ENCODE data around the gene SREBF1. TPM values are rescaled to one million over a fixed set of nuclear protein-coding genes. Genes with fewer than 3 reads are reported as not detected.
A peak's percentile ranks its signal among the peaks of the same experiment; 100 is the strongest.

SREBF1 gene
- 10 to 100 TPM; 39.8 to 58.2 (median 45.8) TPM for polyA plus RNA-seq (ENCODE audit: insufficient read length in 3 of 3)
- long read RNA-seq, donor 1, partial matches to known transcripts = 0 of 2 reads
- long read RNA-seq, donor 1, other reads (novel, unspliced or antisense) = 0 of 2 reads
- long read RNA-seq, donor 2 = 0 reads
- long read RNA-seq, donor 3, full-length matches to known transcripts = 2 of 12 reads
- long read RNA-seq, donor 3, partial matches to known transcripts = 10 of 12 reads
- long read RNA-seq, donor 3, other reads (novel, unspliced or antisense) = 0 of 12 reads
- long read RNA-seq, donor 4, full-length matches to known transcripts = 2 of 66 reads
- long read RNA-seq, donor 4, partial matches to known transcripts = 57 of 66 reads
- long read RNA-seq, donor 4, other reads (novel, unspliced or antisense) = 7 of 66 reads
- long read RNA-seq, donor 5 = 0 reads
- long read RNA-seq, donor 6, partial matches to known transcripts = 97 of 100 reads
- long read RNA-seq, donor 6, other reads (novel, unspliced or antisense) = 0 of 100 reads
- long read RNA-seq, donor 7, partial matches to known transcripts = 11 of 15 reads
- long read RNA-seq, donor 7, other reads (novel, unspliced or antisense) = 0 of 15 reads
- long read RNA-seq, donor 8 = 0 reads
- long read RNA-seq, donor 9, partial matches to known transcripts = 0 of 1 reads
- long read RNA-seq, donor 9, other reads (novel, unspliced or antisense) = 0 of 1 reads
- long read RNA-seq, donor 10, partial matches to known transcripts = 10 of 16 reads
- long read RNA-seq, donor 10, other reads (novel, unspliced or antisense) = 0 of 16 reads
- long read RNA-seq, donor 11, partial matches to known transcripts = 5 of 8 reads
- long read RNA-seq, donor 11, other reads (novel, unspliced or antisense) = 0 of 8 reads
- long read RNA-seq, donor 12, full-length matches to known transcripts = 2 of 2 reads
- long read RNA-seq, donor 12, partial matches to known transcripts = 0 of 2 reads
- long read RNA-seq, donor 12, other reads (novel, unspliced or antisense) = 0 of 2 reads
- long read RNA-seq, donor 13 = 0 reads
- long read RNA-seq, donor 14 = 0 reads
- long read RNA-seq, donor 15, full-length matches to known transcripts = 1 of 1 reads
- long read RNA-seq, donor 15, partial matches to known transcripts = 0 of 1 reads
- long read RNA-seq, donor 15, other reads (novel, unspliced or antisense) = 0 of 1 reads
- long read RNA-seq, donor 16, full-length matches to known transcripts = 7 of 29 reads
- long read RNA-seq, donor 16, partial matches to known transcripts = 22 of 29 reads
- long read RNA-seq, donor 16, other reads (novel, unspliced or antisense) = 0 of 29 reads

DNA sequence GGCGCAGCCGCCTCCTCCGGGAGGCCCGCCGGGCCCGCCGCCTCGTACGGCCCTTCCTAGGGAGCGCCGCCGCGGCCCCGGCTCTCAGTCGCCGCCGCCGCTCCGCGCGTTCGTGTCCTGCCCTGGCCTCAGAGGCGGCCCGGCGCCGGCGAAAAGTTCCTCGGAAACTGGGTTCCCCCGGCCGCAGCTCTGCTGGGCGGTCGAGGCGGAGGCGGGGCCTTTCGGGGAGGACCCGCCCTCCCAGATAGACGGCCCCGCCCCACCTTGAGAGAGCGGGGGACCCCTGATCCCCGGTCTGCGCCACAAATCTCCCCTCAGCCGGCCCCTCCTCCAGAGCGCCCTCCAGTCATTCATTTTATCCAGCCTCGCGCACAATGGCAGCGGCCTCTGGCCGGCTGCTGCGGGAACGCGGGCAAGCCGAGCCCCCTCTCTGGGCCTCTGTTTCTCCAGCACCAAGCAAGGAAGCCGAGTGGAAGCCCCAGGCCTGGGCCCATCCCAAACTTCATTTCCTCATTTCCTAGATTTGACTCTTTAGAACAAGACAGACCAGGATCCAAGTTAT lies at the start of gene SREBF1:
Gene SREBF1 (minus strand): TSS at position 169 of the 562 bp plus-strand sequence. CDS start 169 bp downstream, outside the sequence.
- DNase-seq (ENCODE audit: extremely low read depth in 1 of 11, low read depth in 9 of 11, low spot score in 4 of 11) = no peak

DNA sequence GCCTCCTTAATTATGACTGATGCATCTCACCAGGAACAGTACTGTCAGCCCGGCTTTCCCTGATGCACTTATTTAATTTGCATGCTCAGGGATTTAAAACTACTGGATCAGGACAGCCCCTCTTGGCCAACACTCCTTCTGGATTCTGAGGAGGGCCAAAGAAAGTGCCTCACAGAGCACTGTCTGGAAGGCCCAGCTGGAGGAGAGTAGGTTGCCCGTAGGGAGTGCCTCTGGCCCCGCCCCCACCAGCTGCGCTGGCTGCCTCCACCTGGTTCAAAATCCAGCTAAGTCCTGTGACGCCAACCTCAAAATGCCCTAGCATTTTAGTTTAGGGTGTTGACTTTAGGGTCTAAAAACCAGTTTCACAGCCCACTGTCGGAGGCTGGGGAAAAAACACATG lies 49.4 kb upstream of the SREBF1 start:
- no peak for DNase-seq (ENCODE audit: extremely low read depth in 1 of 11, low read depth in 9 of 11, low spot score in 4 of 11)

- DNase-seq (ENCODE audit: extremely low read depth in 1 of 11, low read depth in 9 of 11, low spot score in 4 of 11) = no peak
These were observed 47.9 kb upstream of the SREBF1 start for GRCh38 chr17:17884391-17885357.

GRCh38 chr17:17883801-17884200 lies 47.0 kb upstream of the SREBF1 start:
- DNase-seq (ENCODE audit: extremely low read depth in 1 of 11, low read depth in 9 of 11, low spot score in 4 of 11) = no peak

GRCh38 chr17:17882082-17882581 lies 45.3 kb upstream of the SREBF1 start:
- DNase-seq (ENCODE audit: extremely low read depth in 1 of 11, low read depth in 9 of 11, low spot score in 4 of 11) = no peak

GRCh38 chr17:17880577-17881196 lies 43.9 kb upstream of the SREBF1 start:
- DNase-seq (ENCODE audit: extremely low read depth in 1 of 11, low read depth in 9 of 11, low spot score in 4 of 11) = no peak

DNA sequence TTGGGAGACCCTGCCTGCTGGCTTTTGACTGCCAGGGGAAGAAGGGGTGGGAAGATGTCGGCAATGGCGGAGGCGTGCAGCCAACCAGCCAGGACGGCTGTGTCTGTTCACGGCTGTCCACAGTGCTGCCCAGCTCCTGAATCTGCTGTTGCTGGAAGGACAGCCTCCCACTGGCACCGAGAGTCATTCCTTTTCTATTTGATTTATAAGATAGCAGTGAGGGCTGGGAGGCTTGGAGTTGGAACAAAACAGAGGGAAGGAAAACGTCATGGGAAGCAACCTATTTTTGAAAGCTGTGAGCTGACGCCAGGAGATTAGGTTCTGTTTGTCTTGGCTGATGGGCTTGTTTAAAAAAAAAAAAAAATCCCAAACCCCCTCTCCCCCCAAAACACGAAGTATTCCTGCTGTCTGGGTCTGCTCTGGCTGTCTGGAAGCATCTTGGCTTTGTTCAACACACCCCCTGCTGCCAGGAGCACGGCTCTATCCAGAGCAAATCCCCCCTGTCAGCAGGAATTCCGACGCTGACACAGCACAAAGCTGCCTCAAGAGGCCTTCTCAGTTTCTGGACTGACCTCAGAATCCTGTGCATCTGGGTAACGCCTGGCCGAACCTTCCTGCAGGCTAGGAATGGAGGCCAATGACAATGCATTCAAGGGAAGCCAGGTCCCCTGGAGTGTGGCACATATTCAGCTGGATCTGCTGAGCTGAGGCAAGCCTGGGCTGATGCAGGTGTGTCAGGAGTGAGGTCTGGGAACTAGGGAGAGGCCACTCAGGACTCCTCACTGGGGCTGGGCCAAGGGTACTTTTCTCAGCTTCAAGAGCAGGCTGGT lies 41.0 kb upstream of the SREBF1 start:
- peak in 10 of 11 donors; percentile 58 to 83 (median 76) for DNase-seq (ENCODE audit: extremely low read depth in 1 of 11, low read depth in 9 of 11, low spot score in 4 of 11)

DNA sequence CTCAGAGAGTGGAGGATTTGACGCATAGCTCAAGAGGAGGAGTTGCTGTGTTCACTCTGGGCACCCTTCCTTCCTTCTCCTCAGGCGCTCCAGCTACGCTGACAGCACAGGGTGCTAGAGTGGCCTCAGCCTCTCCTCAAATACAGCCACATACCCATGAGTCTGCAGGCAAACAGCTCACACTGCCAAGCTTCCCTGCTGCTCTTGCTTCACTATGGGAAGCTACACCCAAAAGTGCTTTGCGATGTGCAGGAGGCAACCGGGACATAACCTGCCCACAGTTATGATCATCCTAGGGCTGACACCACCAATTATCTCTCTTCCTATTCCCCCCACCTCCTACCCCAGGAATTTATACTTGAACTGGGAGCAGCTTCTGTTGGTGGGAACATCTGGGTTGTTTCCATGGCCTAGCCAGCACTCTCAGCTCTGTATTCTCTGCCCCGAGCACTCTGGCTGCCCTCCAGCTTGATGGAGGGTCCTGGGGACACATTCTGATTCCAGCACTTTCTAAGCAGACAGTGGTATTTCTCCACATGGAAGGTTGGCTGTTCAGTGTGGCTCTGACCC lies 40.3 kb upstream of the SREBF1 start:
- peak in 4 of 11 donors; percentile 20 to 57 (median 50) for DNase-seq (ENCODE audit: extremely low read depth in 1 of 11, low read depth in 9 of 11, low spot score in 4 of 11)

GRCh38 chr17:17874478-17874877 lies 37.7 kb upstream of the SREBF1 start:
- DNase-seq (ENCODE audit: extremely low read depth in 1 of 11, low read depth in 9 of 11, low spot score in 4 of 11) = no peak

DNA sequence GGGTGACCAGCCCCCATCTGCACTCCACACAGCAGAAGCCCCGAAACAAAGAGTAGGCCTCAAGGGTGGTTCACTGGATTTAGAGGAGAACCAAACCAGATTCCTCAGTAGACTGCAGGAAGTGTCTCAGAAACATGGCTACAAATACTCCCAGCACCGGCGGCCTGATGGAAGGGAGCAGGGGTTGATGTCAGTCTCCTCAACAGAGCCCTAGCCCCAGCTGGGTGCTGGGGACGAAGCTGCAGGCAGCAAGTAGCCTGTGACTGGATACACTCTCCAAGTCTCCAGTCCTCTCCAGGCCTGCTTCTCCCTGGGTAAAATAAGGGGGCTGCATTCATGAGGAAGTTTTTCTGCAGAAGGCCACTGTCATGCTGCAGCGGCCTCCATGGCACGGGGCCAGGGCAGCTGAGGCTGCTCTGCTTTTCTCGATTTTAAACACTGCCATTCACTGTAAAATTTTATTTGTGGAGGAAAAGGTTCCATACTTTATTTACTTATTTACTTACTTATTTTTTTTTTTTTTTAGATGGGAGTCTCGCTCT lies 36.7 kb upstream of the SREBF1 start:
- DNase-seq (ENCODE audit: extremely low read depth in 1 of 11, low read depth in 9 of 11, low spot score in 4 of 11) = no peak

- DNase-seq (ENCODE audit: extremely low read depth in 1 of 11, low read depth in 9 of 11, low spot score in 4 of 11) = no peak
These were observed 36.0 kb upstream of the SREBF1 start for GRCh38 chr17:17872547-17873345.

DNA sequence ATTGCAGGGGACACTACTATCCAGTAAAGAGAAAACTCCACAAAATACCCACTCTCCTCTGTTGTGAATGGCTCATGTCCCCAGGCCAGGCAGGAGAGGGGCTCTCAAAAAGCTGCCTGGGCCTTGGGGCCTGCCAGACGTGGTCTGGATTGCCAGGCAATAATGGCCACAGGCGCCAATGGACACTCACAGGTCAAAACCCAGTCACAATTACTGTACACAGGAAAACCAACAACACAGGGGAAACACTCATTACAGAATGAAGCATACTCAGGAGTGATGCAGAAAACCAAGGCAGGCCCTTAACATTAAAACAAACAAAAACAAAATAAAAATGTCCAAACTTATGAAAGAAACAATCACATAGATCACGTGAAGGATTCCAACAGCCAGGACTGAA lies 35.1 kb upstream of the SREBF1 start:
- no peak for DNase-seq (ENCODE audit: extremely low read depth in 1 of 11, low read depth in 9 of 11, low spot score in 4 of 11)

GRCh38 chr17:17870247-17870646 lies 33.5 kb upstream of the SREBF1 start:
- DNase-seq (ENCODE audit: extremely low read depth in 1 of 11, low read depth in 9 of 11, low spot score in 4 of 11) = no peak

DNA sequence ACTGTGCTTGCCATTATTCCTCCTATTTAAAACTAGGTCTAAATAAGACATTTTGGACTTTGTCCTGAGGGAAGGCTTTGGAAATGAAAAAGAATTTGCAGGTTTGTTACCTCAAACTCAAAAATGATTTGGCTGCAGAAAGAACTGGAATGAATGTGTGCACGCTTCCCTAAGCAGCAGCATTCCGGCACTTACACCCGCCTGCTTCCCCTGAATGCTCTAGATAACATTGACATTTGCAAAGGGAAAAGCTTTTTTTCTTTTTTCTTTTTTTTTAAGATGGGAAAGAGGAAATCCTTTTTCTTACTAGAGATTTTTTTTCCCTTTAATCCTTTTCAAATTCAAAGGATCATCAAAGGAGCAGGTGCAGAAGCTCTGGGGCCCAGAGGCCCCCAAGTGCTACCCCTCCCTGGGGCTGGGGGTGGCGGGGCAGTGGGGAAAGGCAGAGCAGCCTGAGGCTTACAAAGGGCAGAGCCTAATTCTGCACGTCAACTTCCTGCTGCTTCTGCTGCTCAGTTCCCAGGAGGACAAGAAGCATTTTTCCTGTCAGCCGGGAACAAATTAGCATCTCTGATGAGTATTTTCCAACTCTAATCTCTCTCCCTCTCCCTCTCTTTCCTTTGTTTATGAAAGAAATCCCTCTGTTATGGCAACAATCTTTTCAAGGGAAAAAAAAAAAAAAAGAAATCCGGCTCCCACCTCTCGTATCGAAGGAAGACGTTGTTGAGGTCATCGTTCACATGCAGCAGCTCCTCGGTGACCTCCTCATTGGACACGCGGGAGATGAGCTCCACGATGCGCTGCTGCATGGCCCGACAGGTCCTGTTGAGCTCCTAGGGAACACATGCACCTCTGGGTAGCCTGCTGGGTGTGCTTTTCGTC lies 32.1 kb upstream of the SREBF1 start:
- DNase-seq (ENCODE audit: extremely low read depth in 1 of 11, low read depth in 9 of 11, low spot score in 4 of 11) = peak in 1 of 11 donors; percentile 56
